Motor neuron (in vitro differentiated cells): ENCODE data around the gene CNPY2. TPM values are rescaled to one million over a fixed set of nuclear protein-coding genes. Genes with fewer than 3 reads are reported as not detected.
A peak's percentile ranks its signal among the peaks of the same experiment; 100 is the strongest.
"Not testable (repeated sequence)": the region's sequence is repeated elsewhere in the genome, so short reads cannot be mapped to it uniquely, and the experiment has no call there.

Source experiments
- ATAC-seq, 8 experiments: fragments of 200-7000 bp; cut with Tn5 transposase; replicated peaks in 6 of 8; 2 replicates each; pipeline ENCODE4 v1.8.0; 2021; ENCODE audit warnings: mild to moderate bottlenecking in 8 of 8, moderate library complexity in 8 of 8
- H3K27ac ChIP-seq, 2 donors: fragments of 250-450 bp; sonication (Bioruptor Pico); 2 replicates each; pipeline ENCODE4 v1.9.0; 2021; ENCODE audit warnings: antibody characterized with exemption in 2 of 2, mild to moderate bottlenecking in 2 of 2, moderate library complexity in 1 of 2
- H3K4me1 ChIP-seq, 2 donors: fragments of 250-450 bp; sonication (Bioruptor Pico); replicated peaks in 1 of 2; 2 replicates each; pipeline ENCODE4 v1.6.1; 2021; ENCODE audit warnings: antibody characterized with exemption in 2 of 2, mild to moderate bottlenecking in 2 of 2, moderate library complexity in 1 of 2
- H3K4me3 ChIP-seq, 5 donors: fragments of 250-450 bp; sonication (Bioruptor Pico); 2 replicates each; pipeline ENCODE4 v1.9.0; 2021; ENCODE audit warnings: antibody characterized with exemption in 5 of 5, mild to moderate bottlenecking in 5 of 5, moderate library complexity in 4 of 5
- WGBS, 10 experiments: fragments of 450-650 bp; shearing (Covaris generic); methylation state at CpG; one replicate each; pipeline ENCODE4 v1.0.0; 2022; 5-methylcytosine and 5-hydroxymethylcytosine counted together
- in situ Hi-C, 9 experiments: fragments of 400-800 bp; cut with MboI; loops; one replicate each; pipeline ENCODE4 v1.15.0; 2021; ENCODE audit warnings: low sequenced_read_pairs in 9 of 9, low pct_unique_long_range_greater_than_20kb in 2 of 9; ENCODE audit not compliant: unreplicated experiment in 9 of 9
- total RNA-seq, 8 experiments: library from RNA; unstranded; fragments of 300-600 nt; gene quantifications; 2 replicates each; pipeline versions ENCODE4 v1.2.3 to v1.2.4, GENCODE V29; 2022

The CNPY2 gene
- total RNA-seq, 8 experiments from 2014 or later, result 102 to 231 (median 141) TPM

- in situ Hi-C loops, result no loop called here
- Histone ChIP-seq H3K4me3 (peak overlapping the region; percentile 61 to 90 (median 66)), H3K27ac (peak overlapping the region; percentile 62 to 84), H3K4me1 (peaks cover 17 to 20% of the 10 kb centered on the region in 2 donors)
- ATAC-seq, result peak; percentile 8 to 33 (median 16)
- WGBS, 10 experiments, result 0 to 100% (median 40%) methylated on average over 1 to 13 of the region's 21 CpGs; no CpG with 5 or more reads in 2 of the 10 experiments
These were observed 14.9 kb downstream of the CNPY2 start for GRCh38 chr12:56300644-56301464.

- in situ Hi-C loops, result no loop called here
- peaks cover 17 to 20% of the 10 kb centered on the region in 2 donors for H3K4me1 ChIP-seq
- WGBS, 10 experiments, result 0 to 1% methylated on average over 4 to 17 of the region's 63 CpGs; no CpG with 5 or more reads in 8 of the 10 experiments
- H3K27ac ChIP-seq, result peak within 1 kb of the TSS; percentile 75 to 87
- ATAC-seq, result peak; percentile 89 to 96 (median 96)
- H3K4me3 ChIP-seq, result peak within 1 kb of the TSS; percentile 61 to 90 (median 66)
These were observed 15.7 kb downstream of the CNPY2 start, which contains the start of gene CS for GRCh38 chr12:56299853-56300643. CS (minus strand) TSS chr12:56300330; CDS start chr12:56300201, 129 bp downstream.

- in situ Hi-C loops, result no loop called here
- peak in 3 of 8 experiments; percentile 11 to 19 (median 14) for ATAC-seq
- Histone ChIP-seq H3K4me3 (peak overlapping the region; percentile 61 to 90 (median 66)), H3K4me1 (peaks cover 17 to 20% of the 10 kb centered on the region in 2 donors), H3K27ac (peak overlapping the region; percentile 75 to 87)
- WGBS, 10 experiments, result 0 to 11% (median 0%) methylated on average over 1 to 10 of the region's 10 CpGs
These were observed 16.4 kb downstream of the CNPY2 start for GRCh38 chr12:56299308-56299852.

GRCh38 chr12:56298828-56299227 lies 17.0 kb downstream of the CNPY2 start:
- peak overlapping the region; percentile 61 to 90 (median 66) for H3K4me3 ChIP-seq
- in situ Hi-C loops, result no loop called here
- H3K4me1 ChIP-seq, result peaks cover 17 to 20% of the 10 kb centered on the region in 2 donors
- H3K27ac ChIP-seq, result no peak overlapping the region
- WGBS, 10 experiments, result 50 to 89% (median 78%) methylated on average over 1 to 5 of the region's 5 CpGs; no CpG with 5 or more reads in 2 of the 10 experiments
- ATAC-seq, result no peak

- WGBS, 10 experiments, result 85 to 100% (median 93%) methylated on average over 1 to 8 of the region's 8 CpGs; no CpG with 5 or more reads in 2 of the 10 experiments
- Histone ChIP-seq H3K27ac (no peak overlapping the region), H3K4me1 (peaks cover 17 to 20% of the 10 kb centered on the region in 2 donors), H3K4me3 (no peak overlapping the region)
- in situ Hi-C loops, result no loop called here
- no peak for ATAC-seq
These were observed 18.4 kb downstream of the CNPY2 start for GRCh38 chr12:56297400-56297799.

- ATAC-seq, result no peak
- Histone ChIP-seq H3K27ac (no peak overlapping the region), H3K4me1 (peaks cover 17 to 20% of the 10 kb centered on the region in 2 donors), H3K4me3 (no peak overlapping the region)
- in situ Hi-C loops, result no loop called here
- 0 to 100% (median 79%) methylated on average over 1 to 5 of the region's 5 CpGs; no CpG with 5 or more reads in 1 of the 10 experiments for WGBS, 10 experiments
These were observed 19.5 kb downstream of the CNPY2 start for GRCh38 chr12:56296295-56296694.

- no peak for ATAC-seq
- 33 to 96% (median 88%) methylated on average over 1 to 5 of the region's 5 CpGs; no CpG with 5 or more reads in 1 of the 10 experiments for WGBS, 10 experiments
- in situ Hi-C loops, result no loop called here
- Histone ChIP-seq H3K4me3 (no peak overlapping the region), H3K27ac (no peak overlapping the region), H3K4me1 (peaks cover 3 to 7% of the 10 kb centered on the region in 2 donors)
These were observed 22.0 kb downstream of the CNPY2 start for GRCh38 chr12:56293795-56294194.

- Histone ChIP-seq H3K4me1 (no peaks in the 10 kb centered on the region), H3K4me3 (no peak overlapping the region), H3K27ac (no peak overlapping the region)
- in situ Hi-C loops, result no loop called here
- ATAC-seq, result no peak
- WGBS, 10 experiments, result 67 to 100% (median 95%) methylated on average over 1 to 3 of the region's 3 CpGs; no CpG with 5 or more reads in 2 of the 10 experiments
These were observed 26.9 kb downstream of the CNPY2 start for GRCh38 chr12:56288705-56289387.

GRCh38 chr12:56286044-56286830 lies 29.6 kb downstream of the CNPY2 start:
- H3K27ac ChIP-seq, result no peak overlapping the region
- no peaks in the 10 kb centered on the region for H3K4me1 ChIP-seq
- 0 to 100% (median 37%) methylated on average over 1 to 4 of the region's 4 CpGs; no CpG with 5 or more reads in 1 of the 10 experiments for WGBS, 10 experiments
- H3K4me3 ChIP-seq, result no peak overlapping the region
- ATAC-seq, result peak in 1 of 8 experiments; percentile 33
- in situ Hi-C loops, result no loop called here

- in situ Hi-C loops, H3K4me1 ChIP-seq, H3K4me3 ChIP-seq, H3K27ac ChIP-seq, ATAC-seq: not testable (repeated sequence)
- 40 to 100% (median 98%) methylated on average over 1 to 5 of the region's 5 CpGs for WGBS, 10 experiments
These were observed 31.5 kb downstream of the CNPY2 start for GRCh38 chr12:56284263-56284662.

- Histone ChIP-seq H3K4me3 (no peak overlapping the region), H3K27ac (no peak overlapping the region), H3K4me1 (no peaks in the 10 kb centered on the region)
- WGBS, 10 experiments, result 81 to 100% (median 98%) methylated on average over 2 of the region's 2 CpGs; no CpG with 5 or more reads in 6 of the 10 experiments
- in situ Hi-C loops, result no loop called here
- no peak for ATAC-seq
These were observed 33.2 kb downstream of the CNPY2 start for GRCh38 chr12:56282579-56282978.

- Histone ChIP-seq H3K27ac (no peak overlapping the region), H3K4me3 (no peak overlapping the region), H3K4me1 (no peaks in the 10 kb centered on the region)
- ATAC-seq, result no peak
- in situ Hi-C loops, result no loop called here
- WGBS, 10 experiments, result 86 to 100% (median 96%) methylated on average over 1 to 6 of the region's 6 CpGs; no CpG with 5 or more reads in 2 of the 10 experiments
These were observed 33.8 kb downstream of the CNPY2 start for GRCh38 chr12:56282030-56282429.
